Activated B cell treated with CpG ODN at 0.5 μM for 24 hours (primary cell): ENCODE data around the gene METTL27. TPM values are rescaled to one million over a fixed set of nuclear protein-coding genes. Genes with fewer than 3 reads are reported as not detected.

Experiments
- ATAC-seq: fragments of 200-7000 bp; cut with Tn5 transposase; one replicate; pipeline ENCODE4 v1.10.0; 2021; ENCODE audit warnings: low read depth, mild to moderate bottlenecking, moderate library complexity
- CTCF ChIA-PET: fragments of 350-600 bp; sonication (Branson Sonifier 250); formaldehyde crosslinking; loops from one replicate; lab custom pipeline; 2021; ENCODE audit warnings: antibody characterized with exemption; lab: Charles Lee
- POLR2A ChIA-PET: fragments of 350-600 bp; sonication (Branson Sonifier 250); formaldehyde crosslinking; loops from one replicate; lab custom pipeline; 2021; ENCODE audit warnings: antibody characterized with exemption; lab: Charles Lee
- DNase-seq: peaks from one replicate; pipeline ENCODE4 v3.0.0; 2022
- H3K27ac Mint-ChIP-seq: one replicate; pipeline ENCODE4 v1.8.0; 2020; ENCODE audit warnings: mixed read lengths
- H3K27me3 Mint-ChIP-seq: one replicate; pipeline ENCODE4 v1.8.0; 2021; ENCODE audit warnings: mixed read lengths
- H3K36me3 Mint-ChIP-seq: one replicate; pipeline ENCODE4 v1.8.0; 2021; ENCODE audit warnings: low read depth, mixed read lengths
- H3K4me1 Mint-ChIP-seq: one replicate; pipeline ENCODE4 v1.8.0; 2021; ENCODE audit warnings: mixed read lengths
- H3K4me3 Mint-ChIP-seq: one replicate; pipeline ENCODE4 v1.8.0; 2020; ENCODE audit warnings: mild to moderate bottlenecking, mixed read lengths
- H3K9me3 Mint-ChIP-seq: one replicate; pipeline ENCODE4 v1.8.0; 2020; ENCODE audit warnings: mixed read lengths
- intact Hi-C: fragments of 100-400 bp; cut with micrococcal nuclease; formaldehyde crosslinking; loops from one replicate; pipeline ENCODE4 v1.15.1; 2024
- total RNA-seq: library from RNA; stranded (reverse); gene quantifications from 2 replicates; pipeline ENCODE4 v1.2.3, GENCODE V29; 2022
- TF ChIP-seq, protein P1 (sequence below): fragments of 200-600 bp; IDR thresholded peaks from one replicate; pipeline ENCODE4 v1.8.0; 2022; ENCODE audit warnings: antibody characterized with exemption, mild to moderate bottlenecking

The METTL27 gene
- total RNA-seq, 1 donor from 2014 or later, result 1.7 TPM

DNA sequence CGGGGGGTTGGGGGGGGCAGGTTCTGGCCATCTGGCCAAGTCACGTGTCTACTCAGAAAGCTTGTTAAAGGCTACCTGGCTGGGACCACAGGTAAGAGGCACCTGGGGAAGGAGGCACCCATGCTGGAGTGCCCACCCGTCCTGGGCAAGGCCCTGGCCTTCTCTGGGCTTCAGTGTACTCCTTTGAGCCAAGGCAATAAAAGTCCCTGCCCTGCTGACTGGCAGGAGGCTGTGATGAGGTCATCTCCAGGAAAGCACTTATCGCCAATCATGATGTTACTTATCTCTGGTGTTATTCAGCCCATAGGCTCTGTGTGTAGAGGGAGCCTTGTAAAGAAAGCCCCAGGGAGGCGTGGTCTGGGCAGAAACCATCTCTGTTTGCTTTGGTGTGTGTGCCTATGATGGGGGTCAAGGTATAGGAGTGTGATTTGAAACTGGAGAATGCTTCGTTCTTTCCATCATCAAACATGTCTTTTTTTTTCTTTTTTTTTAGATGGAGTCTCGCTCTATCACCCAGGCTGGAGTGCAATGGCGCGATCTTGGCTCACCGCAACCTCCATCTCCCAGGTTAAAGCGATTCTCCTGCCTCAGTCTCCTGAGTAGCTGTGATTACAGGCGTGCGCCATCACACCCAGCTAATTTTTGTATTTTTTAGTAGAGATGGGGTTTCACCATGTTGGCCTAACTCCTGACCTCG lies 14.1 kb downstream of the METTL27 start:
- TF ChIP-seq, protein P1, sequence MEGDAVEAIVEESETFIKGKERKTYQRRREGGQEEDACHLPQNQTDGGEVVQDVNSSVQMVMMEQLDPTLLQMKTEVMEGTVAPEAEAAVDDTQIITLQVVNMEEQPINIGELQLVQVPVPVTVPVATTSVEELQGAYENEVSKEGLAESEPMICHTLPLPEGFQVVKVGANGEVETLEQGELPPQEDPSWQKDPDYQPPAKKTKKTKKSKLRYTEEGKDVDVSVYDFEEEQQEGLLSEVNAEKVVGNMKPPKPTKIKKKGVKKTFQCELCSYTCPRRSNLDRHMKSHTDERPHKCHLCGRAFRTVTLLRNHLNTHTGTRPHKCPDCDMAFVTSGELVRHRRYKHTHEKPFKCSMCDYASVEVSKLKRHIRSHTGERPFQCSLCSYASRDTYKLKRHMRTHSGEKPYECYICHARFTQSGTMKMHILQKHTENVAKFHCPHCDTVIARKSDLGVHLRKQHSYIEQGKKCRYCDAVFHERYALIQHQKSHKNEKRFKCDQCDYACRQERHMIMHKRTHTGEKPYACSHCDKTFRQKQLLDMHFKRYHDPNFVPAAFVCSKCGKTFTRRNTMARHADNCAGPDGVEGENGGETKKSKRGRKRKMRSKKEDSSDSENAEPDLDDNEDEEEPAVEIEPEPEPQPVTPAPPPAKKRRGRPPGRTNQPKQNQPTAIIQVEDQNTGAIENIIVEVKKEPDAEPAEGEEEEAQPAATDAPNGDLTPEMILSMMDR, result no peak
- intact Hi-C loops, result no loop called here
- peaks cover 1% of the 10 kb centered on the region for H3K27me3 Mint-ChIP-seq
- ATAC-seq (peak; percentile 50), DNase-seq (no peak)
- no peak overlapping the region for H3K27ac Mint-ChIP-seq
- CTCF ChIA-PET, result interaction anchor here (2.3 kb wide), 1 partner anchor 198 kb away, joined by 11 read pairs; no protein-coding TSS in a partner anchor
- H3K4me3 Mint-ChIP-seq, result no peak overlapping the region
- POLR2A ChIA-PET, result no interaction called here
- H3K9me3 Mint-ChIP-seq, result no peaks in the 10 kb centered on the region
- peaks cover 29% of the 10 kb centered on the region for H3K4me1 Mint-ChIP-seq
- H3K36me3 Mint-ChIP-seq, result no peaks in the 10 kb centered on the region

DNA sequence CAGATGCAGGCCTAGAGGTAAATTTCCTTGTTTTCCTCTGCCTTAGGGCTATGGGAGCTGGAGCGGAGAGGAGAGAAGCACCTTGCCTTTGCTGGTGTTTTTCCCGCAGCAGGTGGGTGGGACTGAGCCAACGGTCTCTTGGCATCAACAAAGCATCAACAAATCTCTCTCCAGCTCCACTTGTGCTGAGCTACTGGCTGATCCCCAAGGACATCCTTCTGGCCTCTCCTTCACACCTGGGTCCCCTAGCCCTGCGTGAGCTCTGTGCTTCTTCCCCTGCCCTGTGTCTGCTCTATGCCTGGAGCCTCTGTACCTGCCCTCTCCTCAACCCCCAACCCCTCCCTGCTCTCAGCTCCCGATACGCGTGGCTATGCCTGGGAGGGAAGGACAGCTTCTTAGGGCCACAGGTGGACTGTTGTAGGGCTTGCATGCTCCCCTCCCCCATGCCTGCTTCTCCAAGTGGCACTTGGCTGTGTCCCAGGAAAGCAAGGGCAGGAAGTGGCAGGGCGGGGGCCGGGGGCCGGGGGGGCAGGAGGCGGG lies 14.7 kb downstream of the METTL27 start:
- peaks cover 29% of the 10 kb centered on the region for H3K4me1 Mint-ChIP-seq
- CTCF ChIA-PET, result interaction anchor here (1.3 to 2.3 kb wide), 2 partner anchors 27 to 199 kb away, joined by 4 to 11 read pairs; no protein-coding TSS in a partner anchor
- TF ChIP-seq, protein P1, result no peak
- H3K27me3 Mint-ChIP-seq, result peaks cover 1% of the 10 kb centered on the region
- ATAC-seq (no peak), DNase-seq (no peak)
- H3K27ac Mint-ChIP-seq, result peak overlapping the region; percentile 24
- no peaks in the 10 kb centered on the region for H3K36me3 Mint-ChIP-seq
- H3K9me3 Mint-ChIP-seq, result no peaks in the 10 kb centered on the region
- peak overlapping the region; percentile 4 for H3K4me3 Mint-ChIP-seq
- POLR2A ChIA-PET, result interaction anchor here (0.6 kb wide), 1 partner anchor 37 kb away, joined by 3 read pairs; no protein-coding TSS in a partner anchor
- intact Hi-C loops, result loop anchor here (2.0 kb wide), 1 partner anchor 27 kb away; no protein-coding TSS in a partner anchor

DNA sequence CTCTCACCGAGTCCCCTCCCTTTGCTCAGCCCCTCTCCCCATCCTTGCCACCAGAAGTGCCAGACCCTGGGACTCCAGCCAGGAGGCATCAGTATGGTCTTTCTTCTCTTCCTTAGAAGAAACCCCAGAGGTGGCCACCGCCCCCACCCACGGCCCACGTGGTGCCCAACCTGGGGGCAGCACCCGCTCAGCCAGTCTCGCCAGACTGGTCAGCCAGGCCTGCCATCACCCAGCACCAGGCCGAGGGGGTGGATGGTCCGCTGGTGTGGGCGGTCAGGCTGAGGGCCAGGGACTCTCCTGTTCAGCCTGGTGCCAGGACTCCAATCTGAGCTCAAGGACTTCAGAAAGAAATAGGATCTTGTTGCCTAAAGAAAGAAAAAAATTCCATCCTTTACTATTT lies 17.3 kb downstream of the METTL27 start:
- TF ChIP-seq, protein P1, result no peak
- intact Hi-C loops, result no loop called here
- H3K4me1 Mint-ChIP-seq, result peaks cover 29% of the 10 kb centered on the region
- H3K36me3 Mint-ChIP-seq, result no peaks in the 10 kb centered on the region
- ATAC-seq (no peak), DNase-seq (no peak)
- CTCF ChIA-PET, result no interaction called here
- H3K4me3 Mint-ChIP-seq, result no peak overlapping the region
- H3K9me3 Mint-ChIP-seq, result no peaks in the 10 kb centered on the region
- POLR2A ChIA-PET, result no interaction called here
- H3K27me3 Mint-ChIP-seq, result peaks cover 3% of the 10 kb centered on the region
- H3K27ac Mint-ChIP-seq, result peak overlapping the region; percentile 46

DNA sequence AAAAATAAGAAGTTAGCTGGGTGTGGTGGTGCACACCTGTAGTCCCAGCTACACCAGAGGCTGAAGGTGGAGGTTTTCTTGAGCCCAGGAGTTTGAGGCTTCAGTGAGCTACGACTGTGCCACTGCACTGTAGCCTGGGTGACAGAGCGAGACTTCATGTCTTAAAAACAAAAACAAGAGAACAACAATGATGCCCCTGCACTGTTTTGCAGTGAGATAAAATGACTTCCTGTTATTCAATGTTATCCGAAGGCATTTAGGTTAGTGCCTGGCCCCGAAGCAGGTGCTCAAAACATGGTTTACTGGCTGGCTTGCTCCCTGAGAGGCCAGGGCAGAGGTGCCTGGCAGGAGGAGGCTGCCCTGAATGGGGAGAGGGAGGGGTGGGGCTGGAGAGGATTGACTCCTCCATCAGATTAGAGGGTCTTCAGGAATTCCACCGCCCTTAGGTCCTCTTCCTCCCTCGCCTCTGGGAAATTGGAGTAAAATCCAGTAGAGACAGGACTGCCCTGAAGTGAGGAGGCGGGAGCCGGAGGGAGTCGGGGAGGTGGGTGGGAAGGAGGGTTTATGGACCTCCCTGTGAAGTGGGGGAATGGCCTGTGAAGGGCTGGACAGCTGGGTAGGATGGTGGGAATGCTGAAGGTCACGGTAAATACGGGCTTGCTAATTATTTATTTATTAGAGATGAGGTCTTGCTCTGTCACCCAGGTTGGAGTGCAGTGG lies 18.3 kb downstream of the METTL27 start:
- TF ChIP-seq, protein P1, result no peak
- H3K9me3 Mint-ChIP-seq, result no peaks in the 10 kb centered on the region
- no peak overlapping the region for H3K4me3 Mint-ChIP-seq
- ATAC-seq (no peak), DNase-seq (no peak)
- H3K27me3 Mint-ChIP-seq, result peaks cover 3% of the 10 kb centered on the region
- intact Hi-C loops, result no loop called here
- POLR2A ChIA-PET, result no interaction called here
- H3K36me3 Mint-ChIP-seq, result no peaks in the 10 kb centered on the region
- no peak overlapping the region for H3K27ac Mint-ChIP-seq
- H3K4me1 Mint-ChIP-seq, result peaks cover 29% of the 10 kb centered on the region
- CTCF ChIA-PET, result no interaction called here

GRCh38 chr7:73823257-73823656 lies 19.1 kb downstream of the METTL27 start:
- CTCF ChIA-PET, result no interaction called here
- H3K9me3 Mint-ChIP-seq, result no peaks in the 10 kb centered on the region
- POLR2A ChIA-PET, result no interaction called here
- no peak overlapping the region for H3K27ac Mint-ChIP-seq
- H3K4me3 Mint-ChIP-seq, result no peak overlapping the region
- no peaks in the 10 kb centered on the region for H3K36me3 Mint-ChIP-seq
- TF ChIP-seq, protein P1, result no peak
- peaks cover 2% of the 10 kb centered on the region for H3K27me3 Mint-ChIP-seq
- intact Hi-C loops, result no loop called here
- peaks cover 24% of the 10 kb centered on the region for H3K4me1 Mint-ChIP-seq
- DNase-seq (no peak), ATAC-seq (no peak)
